Measurements from ENCODE around the gene DOCK9. TPM values are rescaled to one million over a fixed set of nuclear protein-coding genes. Genes with fewer than 3 reads are reported as not detected.

DOCK9 gene
- total RNA-seq, 4 donors from 2014 or later: 79.1 to 197 (median 107) TPM

DNA sequence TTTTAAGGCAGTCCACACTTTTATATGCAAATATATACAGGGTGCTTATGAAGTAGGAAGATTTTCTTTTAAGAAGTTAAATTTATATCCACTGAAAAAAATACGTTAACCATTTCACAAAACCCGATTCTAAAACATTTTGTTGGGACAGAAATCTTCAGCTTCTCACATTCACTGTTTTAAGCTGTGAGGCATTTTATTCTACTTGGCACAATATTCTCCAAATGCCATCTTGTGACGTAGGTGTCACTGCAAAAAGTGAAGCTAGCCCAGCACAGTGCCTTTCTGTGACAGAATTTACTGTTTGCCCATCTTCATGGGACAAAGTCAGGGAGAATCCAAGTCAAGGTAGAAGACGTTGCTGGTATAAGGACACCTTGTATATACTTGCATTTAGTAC, 130.9 kb downstream of the DOCK9 start:
- TF ChIP-seq POLR2A (IDR thresholded peaks at IDR 0.05): no peak
- TF ChIP-seq, protein P1, sequence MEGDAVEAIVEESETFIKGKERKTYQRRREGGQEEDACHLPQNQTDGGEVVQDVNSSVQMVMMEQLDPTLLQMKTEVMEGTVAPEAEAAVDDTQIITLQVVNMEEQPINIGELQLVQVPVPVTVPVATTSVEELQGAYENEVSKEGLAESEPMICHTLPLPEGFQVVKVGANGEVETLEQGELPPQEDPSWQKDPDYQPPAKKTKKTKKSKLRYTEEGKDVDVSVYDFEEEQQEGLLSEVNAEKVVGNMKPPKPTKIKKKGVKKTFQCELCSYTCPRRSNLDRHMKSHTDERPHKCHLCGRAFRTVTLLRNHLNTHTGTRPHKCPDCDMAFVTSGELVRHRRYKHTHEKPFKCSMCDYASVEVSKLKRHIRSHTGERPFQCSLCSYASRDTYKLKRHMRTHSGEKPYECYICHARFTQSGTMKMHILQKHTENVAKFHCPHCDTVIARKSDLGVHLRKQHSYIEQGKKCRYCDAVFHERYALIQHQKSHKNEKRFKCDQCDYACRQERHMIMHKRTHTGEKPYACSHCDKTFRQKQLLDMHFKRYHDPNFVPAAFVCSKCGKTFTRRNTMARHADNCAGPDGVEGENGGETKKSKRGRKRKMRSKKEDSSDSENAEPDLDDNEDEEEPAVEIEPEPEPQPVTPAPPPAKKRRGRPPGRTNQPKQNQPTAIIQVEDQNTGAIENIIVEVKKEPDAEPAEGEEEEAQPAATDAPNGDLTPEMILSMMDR (IDR thresholded peaks at IDR 0.05): no peak
- no peaks in the 10 kb centered on the region for H3K36me3 ChIP-seq
- intact Hi-C loops (cut with DNase I; ENCODE audit: low total_unique reads): no loop called here

DNA sequence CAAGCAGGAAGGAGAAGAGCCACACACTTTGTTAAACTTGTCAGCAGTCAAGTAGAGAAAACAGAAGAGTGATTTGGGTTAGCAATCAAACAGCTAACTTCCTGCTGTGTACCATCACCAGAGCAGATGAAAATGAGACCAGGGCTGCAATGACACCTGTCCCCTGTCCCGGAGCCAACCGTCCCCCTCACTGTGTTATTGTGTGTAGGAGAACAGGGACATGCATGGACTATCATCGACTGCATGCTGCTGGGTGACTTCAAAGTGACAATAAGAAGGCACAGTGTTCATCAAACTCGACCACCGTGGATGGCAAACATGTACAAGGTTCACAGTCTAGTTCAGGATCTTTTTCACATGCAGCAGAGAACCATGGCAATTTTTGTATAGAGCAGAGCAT, 131.3 kb downstream of the DOCK9 start:
- intact Hi-C loops (cut with DNase I; ENCODE audit: low total_unique reads): no loop called here
- no peaks in the 10 kb centered on the region for H3K9me3 ChIP-seq
- no peaks in the 10 kb centered on the region for H3K36me3 ChIP-seq

More for the DNA sequence above, 130.9 kb downstream of the DOCK9 start:
- Histone ChIP-seq H3K9me3 (no peaks in the 10 kb centered on the region), H3K4me1 (no peaks in the 10 kb centered on the region), H3K27ac (no peak overlapping the region), H3K27me3 (no peaks in the 10 kb centered on the region), H3K4me3 (no peak overlapping the region)
- no peak for DNase-seq

DNA sequence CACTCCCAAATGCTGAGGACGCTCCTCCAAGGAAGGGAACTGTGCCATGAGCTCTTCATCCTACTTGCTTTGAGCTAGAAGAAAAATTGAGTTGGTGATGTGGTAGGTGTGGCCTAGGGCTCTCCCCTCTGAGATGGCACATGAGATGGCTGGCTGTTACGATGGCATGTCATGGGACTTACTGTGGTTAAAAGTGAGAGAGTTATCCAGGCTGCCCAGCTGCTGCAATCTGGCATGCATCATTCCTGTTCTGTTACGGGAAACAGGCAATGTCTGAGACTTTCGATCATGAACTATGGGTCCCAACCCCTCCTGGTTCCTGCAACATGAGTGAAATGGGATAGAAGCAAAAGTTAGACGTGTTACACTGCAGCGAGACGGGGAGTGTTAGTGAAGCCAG, 132.1 kb downstream of the DOCK9 start:
- Histone ChIP-seq H3K36me3 (no peaks in the 10 kb centered on the region), H3K4me1 (no peaks in the 10 kb centered on the region), H3K27ac (no peak overlapping the region), H3K9me3 (no peaks in the 10 kb centered on the region), H3K27me3 (no peaks in the 10 kb centered on the region), H3K4me3 (no peak overlapping the region)
- intact Hi-C loops (cut with DNase I; ENCODE audit: low total_unique reads): no loop called here
- DNase-seq: no peak
- TF ChIP-seq, protein P1 (IDR thresholded peaks at IDR 0.05): no peak
- TF ChIP-seq POLR2A (IDR thresholded peaks at IDR 0.05): no peak

More for the DNA sequence above, 131.3 kb downstream of the DOCK9 start:
- no peaks in the 10 kb centered on the region for H3K27me3 ChIP-seq
- no peak overlapping the region for H3K4me3 ChIP-seq
- TF ChIP-seq, protein P1 (IDR thresholded peaks at IDR 0.05): no peak
- TF ChIP-seq POLR2A (IDR thresholded peaks at IDR 0.05): no peak
- DNase-seq: no peak
- H3K4me1 ChIP-seq: no peaks in the 10 kb centered on the region
- no peak overlapping the region for H3K27ac ChIP-seq

DNA sequence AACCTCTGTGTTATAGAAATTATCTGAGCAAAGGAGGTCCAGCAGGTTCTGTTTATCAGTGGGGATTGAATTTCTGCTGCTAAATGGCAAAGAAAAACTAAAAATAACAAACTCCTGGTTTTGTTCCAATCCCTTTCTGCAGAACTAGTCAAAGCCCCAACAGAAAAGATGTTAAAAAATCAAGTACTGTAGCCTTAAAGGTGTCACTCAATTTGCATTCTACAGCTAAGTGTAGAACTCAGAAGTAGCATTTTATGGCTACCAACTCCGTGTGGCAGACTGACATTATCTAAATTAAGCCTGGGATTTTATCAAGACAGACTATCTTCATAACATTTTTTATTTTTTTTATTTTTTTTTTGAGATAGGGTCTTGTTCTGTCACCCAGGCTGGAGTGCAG, 133.8 kb downstream of the DOCK9 start:
- Histone ChIP-seq H3K36me3 (no peaks in the 10 kb centered on the region), H3K9me3 (no peaks in the 10 kb centered on the region), H3K4me1 (no peaks in the 10 kb centered on the region), H3K27ac (no peak overlapping the region), H3K4me3 (no peak overlapping the region), H3K27me3 (no peaks in the 10 kb centered on the region)
- intact Hi-C loops (cut with DNase I; ENCODE audit: low total_unique reads): no loop called here
- DNase-seq: no peak
- TF ChIP-seq, protein P1 (IDR thresholded peaks at IDR 0.05): no peak
- TF ChIP-seq POLR2A (IDR thresholded peaks at IDR 0.05): no peak

DNA sequence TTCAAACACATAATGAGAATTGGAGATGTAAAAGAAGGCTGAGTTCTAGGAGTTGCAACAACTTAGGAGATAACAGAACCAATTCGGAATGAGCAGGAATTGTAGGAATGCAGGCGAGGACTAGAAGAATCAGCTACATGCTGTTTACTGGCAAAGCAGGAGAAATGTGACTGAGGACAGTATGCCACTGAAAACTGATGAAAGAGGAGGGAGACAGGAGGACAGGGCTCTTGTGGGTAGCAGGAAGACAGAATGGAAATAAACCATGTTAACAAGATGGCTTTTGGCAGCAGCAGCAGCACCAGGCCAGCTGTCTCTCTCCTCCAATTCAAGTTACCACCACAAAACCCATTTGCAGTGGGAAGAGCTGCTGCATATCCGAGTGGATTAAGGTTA, 134.4 kb downstream of the DOCK9 start:
- Histone ChIP-seq H3K27me3 (no peaks in the 10 kb centered on the region), H3K27ac (no peak overlapping the region), H3K36me3 (no peaks in the 10 kb centered on the region), H3K4me3 (no peak overlapping the region), H3K4me1 (no peaks in the 10 kb centered on the region), H3K9me3 (no peaks in the 10 kb centered on the region)
- TF ChIP-seq, protein P1 (IDR thresholded peaks at IDR 0.05): no peak
- TF ChIP-seq POLR2A (IDR thresholded peaks at IDR 0.05): no peak
- DNase-seq: no peak
- intact Hi-C loops (cut with DNase I; ENCODE audit: low total_unique reads): no loop called here

All from uterus (tissue), 4 donors.